Measurements from ENCODE around the gene ANKRD12. TPM values are rescaled to one million over a fixed set of nuclear protein-coding genes. Genes with fewer than 3 reads are reported as not detected.

ANKRD12 gene
- total and polyA plus RNA-seq, 2 donors (not counting 1 experiment from before 2014, with no cell fraction given): 8.0 to 183 TPM

- ChIA-PET CTCF (interaction anchor here (1.0 kb wide), 2 partner anchors 11 to 119 kb away, joined by 3 read pairs; no protein-coding TSS in a partner anchor), POLR2A (no interaction called here)
- Histone ChIP-seq H3K79me2 (ENCODE audit: control insufficient read depth, insufficient read depth, low read length) (peaks cover 32% of the 10 kb centered on the region), H3K27ac (ENCODE audit: low read length in 2 of 2) (no peak overlapping the region), H4K20me1 (ENCODE audit: control insufficient read depth, insufficient read depth, low read length, poor library complexity, severe bottlenecking) (peaks cover 8% of the 10 kb centered on the region), H3K36me3 (replicated peaks in 1 of 2; ENCODE audit: control extremely low read depth in 1 of 2, control insufficient read depth in 1 of 2, extremely low read depth in 1 of 2, insufficient read depth in 2 of 2, low read length in 1 of 2) (peaks cover 5 to 52% of the 10 kb centered on the region in 2 experiments), H3K4me1 (ENCODE audit: control insufficient read depth in 2 of 2, insufficient read depth in 2 of 2, low read length in 2 of 2) (no peaks in the 10 kb centered on the region), H3K9me3 (ENCODE audit: control extremely low read depth in 1 of 3, control insufficient read depth in 2 of 3, insufficient read depth in 1 of 3, low read length in 2 of 3) (peaks cover 0 to 2% (median 0%) of the 10 kb centered on the region in 3 donors), H3K4me2 (replicated peaks; ENCODE audit: low read depth, low read length, poor library complexity, severe bottlenecking) (no peak overlapping the region), H2AFZ (ENCODE audit: insufficient read depth, low read depth, low read length, poor library complexity, severe bottlenecking) (no peak overlapping the region), H3K4me3 (ENCODE audit: control extremely low read depth in 1 of 5, extremely low read depth in 1 of 5, insufficient read depth in 1 of 5, low read depth in 2 of 5, low read length in 4 of 5) (no peak overlapping the region), H3K27me3 (replicated peaks in 1 of 4; ENCODE audit: control extremely low read depth in 1 of 4, control insufficient read depth in 3 of 4, insufficient read depth in 4 of 4, low read length in 3 of 4) (no peaks in the 10 kb centered on the region), H3K9ac (ENCODE audit: low read length) (no peak overlapping the region)
- intact Hi-C loops (cut with micrococcal nuclease): loop anchor here (5.0 kb wide), 1 partner anchor 36 kb away; no protein-coding TSS in a partner anchor
- DNase-seq: no peak
- no peak for ATAC-seq (ENCODE audit: low read depth)
- no peaks in the 10 kb centered on the region for H3K27me3 Mint-ChIP-seq
- no peak overlapping the region for H3K4me3 Mint-ChIP-seq
- H3K4me1 Mint-ChIP-seq: no peaks in the 10 kb centered on the region
- TF ChIP-seq EZH2 (IDR thresholded peaks at IDR 0.05; ENCODE audit: borderline replicate concordance, insufficient read depth, low read depth, low read length, poor library complexity, severe bottlenecking): no peak
- no peak for TF ChIP-seq CTCF (IDR thresholded peaks at IDR 0.05)
- WGBS (ENCODE audit: insufficient coverage): 100% methylated on average over 1 of the region's 2 CpGs
- no peaks in the 10 kb centered on the region for H3K9me3 Mint-ChIP-seq (ENCODE audit: insufficient read depth)
- H3K27ac Mint-ChIP-seq: peak overlapping the region; percentile 17
Observed at GRCh38 chr18:9191658-9192256, 55.2 kb downstream of the ANKRD12 start.

GRCh38 chr18:9193031-9193430 lies 56.5 kb downstream of the ANKRD12 start:
- ChIA-PET POLR2A (no interaction called here), CTCF (interaction anchor here (0.7 kb wide), 1 partner anchor 14 kb away, joined by 5 read pairs; no protein-coding TSS in a partner anchor)
- no peak overlapping the region for H3K4me3 ChIP-seq (ENCODE audit: control extremely low read depth in 1 of 5, extremely low read depth in 1 of 5, insufficient read depth in 1 of 5, low read depth in 2 of 5, low read length in 4 of 5)
- no peak overlapping the region for H2AFZ ChIP-seq (ENCODE audit: insufficient read depth, low read depth, low read length, poor library complexity, severe bottlenecking)
- no peak overlapping the region for H3K9ac ChIP-seq (ENCODE audit: low read length)
- Mint-ChIP-seq H3K9me3 (ENCODE audit: insufficient read depth) (no peaks in the 10 kb centered on the region), H3K27me3 (no peaks in the 10 kb centered on the region), H3K4me3 (no peak overlapping the region), H3K27ac (no peak overlapping the region), H3K4me1 (no peaks in the 10 kb centered on the region)
- peaks cover 27% of the 10 kb centered on the region for H3K79me2 ChIP-seq (ENCODE audit: control insufficient read depth, insufficient read depth, low read length)
- H3K4me1 ChIP-seq (ENCODE audit: control insufficient read depth in 2 of 2, insufficient read depth in 2 of 2, low read length in 2 of 2): no peaks in the 10 kb centered on the region
- ATAC-seq (ENCODE audit: low read depth) (no peak), DNase-seq (no peak)
- H3K27me3 ChIP-seq (replicated peaks in 1 of 4; ENCODE audit: control extremely low read depth in 1 of 4, control insufficient read depth in 3 of 4, insufficient read depth in 4 of 4, low read length in 3 of 4): no peaks in the 10 kb centered on the region
- H4K20me1 ChIP-seq (ENCODE audit: control insufficient read depth, insufficient read depth, low read length, poor library complexity, severe bottlenecking): peaks cover 7% of the 10 kb centered on the region
- intact Hi-C loops (cut with micrococcal nuclease): loop anchor here (5.0 kb wide), 1 partner anchor 34 kb away; no protein-coding TSS in a partner anchor
- no peak for TF ChIP-seq EZH2 (IDR thresholded peaks at IDR 0.05; ENCODE audit: borderline replicate concordance, insufficient read depth, low read depth, low read length, poor library complexity, severe bottlenecking)
- no peak overlapping the region for H3K4me2 ChIP-seq (replicated peaks; ENCODE audit: low read depth, low read length, poor library complexity, severe bottlenecking)
- 92% methylated on average over 2 of the region's 2 CpGs for WGBS (ENCODE audit: insufficient coverage)
- peaks cover 0 to 2% (median 0%) of the 10 kb centered on the region in 3 donors for H3K9me3 ChIP-seq (ENCODE audit: control extremely low read depth in 1 of 3, control insufficient read depth in 2 of 3, insufficient read depth in 1 of 3, low read length in 2 of 3)
- peaks cover 5 to 51% of the 10 kb centered on the region in 2 experiments for H3K36me3 ChIP-seq (replicated peaks in 1 of 2; ENCODE audit: control extremely low read depth in 1 of 2, control insufficient read depth in 1 of 2, extremely low read depth in 1 of 2, insufficient read depth in 2 of 2, low read length in 1 of 2)
- no peak overlapping the region for H3K27ac ChIP-seq (ENCODE audit: low read length in 2 of 2)

Measured in B cell (primary cell).